ENCODE results near the gene RAB11FIP3. TPM values are rescaled to one million over a fixed set of nuclear protein-coding genes. Genes with fewer than 3 reads are reported as not detected.
A peak's percentile ranks its signal among the peaks of the same experiment; 100 is the strongest.
"Not testable (repeated sequence)": the region's sequence is repeated elsewhere in the genome, so short reads cannot be mapped to it uniquely, and the experiment has no call there.

Gene RAB11FIP3
- total and polyA plus RNA-seq, 7 experiments from 2014 or later, result 0.71 to 53.0 (median 43.3) TPM

DNA sequence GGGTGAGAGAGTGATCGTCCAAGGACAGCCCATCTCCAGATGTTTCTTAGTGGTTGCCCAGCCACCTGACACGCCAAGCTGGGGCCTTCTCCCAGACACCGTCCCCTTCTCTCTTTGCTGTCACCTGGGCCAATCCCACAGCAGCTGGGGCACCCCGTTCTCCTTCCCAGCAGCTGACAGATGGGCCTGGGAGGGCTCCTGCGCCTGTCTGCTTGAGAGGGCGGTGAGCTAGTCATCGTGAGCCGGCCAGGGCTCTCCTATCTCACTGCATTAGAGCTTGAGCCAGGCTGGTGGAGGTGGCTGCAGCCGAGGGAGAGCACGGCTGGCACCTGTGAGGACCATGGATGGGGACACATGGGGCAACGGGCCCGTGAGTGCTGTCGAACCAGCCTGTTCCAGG lies 41.2 kb downstream of the RAB11FIP3 start:
- CTCF ChIA-PET, result no interaction called here
- DNase-seq, result no peak
- H3K27me3 ChIP-seq (ENCODE audit: control insufficient read depth in 2 of 2, insufficient read depth in 2 of 2, low read length in 2 of 2), result no peaks in the 10 kb centered on the region
- peaks cover 0 to 28% (median 8%) of the 10 kb centered on the region in 5 donors for H3K36me3 Mint-ChIP-seq
- peaks cover 0 to 10% (median 3%) of the 10 kb centered on the region in 7 donors for H3K4me1 Mint-ChIP-seq
- no peak overlapping the region for H3K27ac ChIP-seq (ENCODE audit: low read depth, low read length)
- intact Hi-C loops (cut with micrococcal nuclease), result no loop called here
- H3K9me3 Mint-ChIP-seq, result no peaks in the 10 kb centered on the region
- peaks cover 0 to 24% (median 0%) of the 10 kb centered on the region in 3 experiments for H3K36me3 ChIP-seq (ENCODE audit: control insufficient read depth in 2 of 3, insufficient read depth in 3 of 3, low read length in 3 of 3)
- no peaks in the 10 kb centered on the region for H3K27me3 Mint-ChIP-seq
- no peak for ATAC-seq
- H3K4me3 Mint-ChIP-seq, result no peak overlapping the region
- no peaks in the 10 kb centered on the region for H3K4me1 ChIP-seq (ENCODE audit: control insufficient read depth in 2 of 2, insufficient read depth in 2 of 2, low read length in 2 of 2)
- H3K27ac Mint-ChIP-seq, result no peak overlapping the region
- H3K4me3 ChIP-seq (ENCODE audit: low read length), result no peak overlapping the region
- no peaks in the 10 kb centered on the region for H3K9me3 ChIP-seq (ENCODE audit: control insufficient read depth in 2 of 3, low read length in 3 of 3)
- POLR2A ChIA-PET, result no interaction called here

DNA sequence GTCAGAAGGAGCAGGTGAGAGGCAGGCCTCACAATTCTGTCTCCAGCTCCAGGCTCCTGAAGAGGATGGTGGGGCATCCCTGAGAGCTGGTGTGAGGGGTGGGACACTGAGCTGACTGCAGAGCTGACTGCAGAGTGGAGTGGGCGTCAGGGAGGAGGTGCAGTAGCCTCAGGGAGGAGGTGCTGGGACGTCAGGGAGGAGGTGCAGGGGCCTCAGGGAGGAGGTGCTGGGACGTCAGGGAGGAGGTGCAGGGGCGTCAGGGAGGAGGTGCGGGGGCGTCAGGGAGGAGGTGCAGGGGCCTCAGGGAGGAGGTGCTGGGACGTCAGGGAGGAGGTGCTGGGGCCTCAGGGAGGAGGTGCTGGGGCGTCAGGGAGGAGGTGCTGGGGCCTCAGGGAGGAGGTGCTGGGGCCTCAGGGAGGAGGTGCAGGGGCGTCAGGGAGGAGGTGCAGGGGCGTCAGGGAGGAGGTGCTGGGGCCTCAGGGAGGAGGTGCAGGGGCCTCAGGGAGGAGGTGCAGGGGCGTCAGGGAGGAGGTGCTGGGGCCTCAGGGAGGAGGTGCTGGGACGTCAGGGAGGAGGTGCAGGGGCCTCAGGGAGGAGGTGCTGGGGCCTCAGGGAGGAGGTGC lies 41.9 kb downstream of the RAB11FIP3 start:
- Mint-ChIP-seq H3K36me3 (peaks cover 0 to 22% (median 4%) of the 10 kb centered on the region in 5 donors), H3K27ac (peak overlapping the region in 1 of 9 donors; percentile 59)
- H3K27ac ChIP-seq (ENCODE audit: low read depth, low read length); DNase-seq; H3K27me3 Mint-ChIP-seq; H3K4me3 ChIP-seq (ENCODE audit: low read length); H3K27me3 ChIP-seq (ENCODE audit: control insufficient read depth in 2 of 2, insufficient read depth in 2 of 2, low read length in 2 of 2); CTCF ChIA-PET; H3K9me3 ChIP-seq (ENCODE audit: control insufficient read depth in 2 of 3, low read length in 3 of 3); H3K9me3 Mint-ChIP-seq; ATAC-seq; POLR2A ChIA-PET; intact Hi-C loops (cut with micrococcal nuclease); H3K4me1 ChIP-seq (ENCODE audit: control insufficient read depth in 2 of 2, insufficient read depth in 2 of 2, low read length in 2 of 2); H3K4me3 Mint-ChIP-seq; H3K4me1 Mint-ChIP-seq: not testable (repeated sequence)
- peaks cover 0 to 20% (median 0%) of the 10 kb centered on the region in 3 experiments for H3K36me3 ChIP-seq (ENCODE audit: control insufficient read depth in 2 of 3, insufficient read depth in 3 of 3, low read length in 3 of 3)

DNA sequence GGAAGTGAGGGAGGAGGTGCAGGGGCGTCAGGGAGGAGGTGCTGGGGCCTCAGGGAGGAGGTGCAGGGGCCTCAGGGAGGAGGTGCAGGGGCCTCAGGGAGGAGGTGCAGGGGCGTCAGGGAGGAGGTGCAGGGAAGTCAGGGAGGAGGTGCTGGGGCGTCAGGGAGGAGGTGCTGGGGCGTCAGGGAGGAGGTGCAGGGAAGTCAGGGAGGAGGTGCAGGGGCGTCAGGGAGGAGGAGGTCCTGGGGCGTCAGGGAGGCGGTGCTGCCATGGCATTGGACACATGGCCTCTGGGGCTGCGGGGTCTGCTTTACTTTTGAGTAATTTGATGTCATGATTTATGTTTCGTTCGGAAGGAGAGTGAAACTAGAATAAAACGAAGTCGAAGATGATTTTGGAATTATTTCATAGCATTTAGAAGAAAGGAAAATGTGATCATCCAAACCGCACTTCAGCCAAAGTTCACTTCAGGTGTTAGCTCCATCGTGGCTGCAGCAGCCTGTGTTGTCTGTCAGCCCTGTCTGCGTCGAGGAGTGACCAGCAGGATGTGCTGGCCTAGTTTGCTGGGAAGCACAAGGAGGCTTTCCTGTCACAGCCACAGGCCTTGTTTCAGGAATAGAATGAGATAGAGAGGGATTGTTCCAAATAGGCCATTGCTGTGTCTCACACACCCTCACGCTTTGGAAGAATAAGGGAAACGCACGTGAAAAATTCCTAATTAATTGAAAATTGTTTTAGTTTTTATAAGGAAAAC lies 42.8 kb downstream of the RAB11FIP3 start:
- Mint-ChIP-seq H3K4me1 (peaks cover 0 to 8% (median 0%) of the 10 kb centered on the region in 7 donors), H3K27me3 (no peaks in the 10 kb centered on the region), H3K27ac (no peak overlapping the region), H3K9me3 (no peaks in the 10 kb centered on the region), H3K4me3 (no peak overlapping the region), H3K36me3 (peaks cover 0 to 15% (median 0%) of the 10 kb centered on the region in 5 donors)
- DNase-seq (no peak), ATAC-seq (no peak)
- ChIA-PET CTCF (no interaction called here), POLR2A (no interaction called here)
- H3K36me3 ChIP-seq (ENCODE audit: control insufficient read depth in 2 of 3, insufficient read depth in 3 of 3, low read length in 3 of 3), result peaks cover 0 to 11% (median 0%) of the 10 kb centered on the region in 3 experiments
- no peaks in the 10 kb centered on the region for H3K4me1 ChIP-seq (ENCODE audit: control insufficient read depth in 2 of 2, insufficient read depth in 2 of 2, low read length in 2 of 2)
- H3K4me3 ChIP-seq (ENCODE audit: low read length), result no peak overlapping the region
- H3K9me3 ChIP-seq (ENCODE audit: control insufficient read depth in 2 of 3, low read length in 3 of 3), result no peaks in the 10 kb centered on the region
- H3K27me3 ChIP-seq (ENCODE audit: control insufficient read depth in 2 of 2, insufficient read depth in 2 of 2, low read length in 2 of 2), result no peaks in the 10 kb centered on the region
- intact Hi-C loops (cut with micrococcal nuclease), result no loop called here
- no peak overlapping the region for H3K27ac ChIP-seq (ENCODE audit: low read depth, low read length)

GRCh38 chr16:469459-469858 lies 44.0 kb downstream of the RAB11FIP3 start:
- not testable (repeated sequence) for H3K4me1 Mint-ChIP-seq

DNA sequence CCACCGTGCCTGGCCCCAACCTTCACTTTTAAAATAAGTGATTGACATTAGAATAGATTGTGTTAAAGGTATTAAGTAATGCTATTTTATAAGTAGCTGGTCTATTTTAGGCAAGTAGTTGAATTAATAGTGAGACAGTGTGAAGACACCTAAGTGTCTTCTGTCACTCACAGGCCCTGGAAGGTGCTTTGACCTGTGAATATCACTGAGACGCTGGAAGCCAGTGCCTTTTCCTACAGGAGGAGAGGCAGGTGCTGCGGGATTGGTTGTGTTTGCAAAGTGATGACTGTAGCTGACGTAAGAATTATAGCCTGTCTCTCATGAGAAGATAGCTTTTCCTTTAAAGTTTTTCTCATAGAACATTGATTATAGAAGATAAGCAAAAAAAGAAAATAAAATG lies 45.0 kb downstream of the RAB11FIP3 start:
- H3K9me3 ChIP-seq (ENCODE audit: control insufficient read depth in 2 of 3, low read length in 3 of 3), result no peaks in the 10 kb centered on the region
- H3K4me1 Mint-ChIP-seq, result peaks cover 0 to 8% (median 0%) of the 10 kb centered on the region in 7 donors
- no peaks in the 10 kb centered on the region for H3K27me3 Mint-ChIP-seq
- no peak for ATAC-seq
- intact Hi-C loops (cut with micrococcal nuclease), result no loop called here
- no peaks in the 10 kb centered on the region for H3K4me1 ChIP-seq (ENCODE audit: control insufficient read depth in 2 of 2, insufficient read depth in 2 of 2, low read length in 2 of 2)
- H3K4me3 ChIP-seq (ENCODE audit: low read length), result no peak overlapping the region
- CTCF ChIA-PET, result interaction anchor here (0.6 kb wide), 1 partner anchor 425 kb away, joined by 3 read pairs; no protein-coding TSS in a partner anchor
- H3K27ac ChIP-seq (ENCODE audit: low read depth, low read length), result no peak overlapping the region
- no peak overlapping the region for H3K27ac Mint-ChIP-seq
- POLR2A ChIA-PET, result no interaction called here
- H3K27me3 ChIP-seq (ENCODE audit: control insufficient read depth in 2 of 2, insufficient read depth in 2 of 2, low read length in 2 of 2), result no peaks in the 10 kb centered on the region
- no peak for DNase-seq
- peaks cover 0 to 27% (median 0%) of the 10 kb centered on the region in 3 experiments for H3K36me3 ChIP-seq (ENCODE audit: control insufficient read depth in 2 of 3, insufficient read depth in 3 of 3, low read length in 3 of 3)
- H3K4me3 Mint-ChIP-seq, result no peak overlapping the region
- peaks cover 0 to 22% (median 0%) of the 10 kb centered on the region in 5 donors for H3K36me3 Mint-ChIP-seq
- H3K9me3 Mint-ChIP-seq, result no peaks in the 10 kb centered on the region

More at GRCh38 chr16:469459-469858, 44.0 kb downstream of the RAB11FIP3 start:
- H3K9me3 Mint-ChIP-seq; H3K27me3 Mint-ChIP-seq; DNase-seq; POLR2A ChIA-PET; H3K4me3 Mint-ChIP-seq; H3K4me3 ChIP-seq (ENCODE audit: low read length); H3K9me3 ChIP-seq (ENCODE audit: control insufficient read depth in 2 of 3, low read length in 3 of 3); ATAC-seq; H3K27ac ChIP-seq (ENCODE audit: low read depth, low read length); H3K27ac Mint-ChIP-seq; intact Hi-C loops (cut with micrococcal nuclease); H3K27me3 ChIP-seq (ENCODE audit: control insufficient read depth in 2 of 2, insufficient read depth in 2 of 2, low read length in 2 of 2); H3K4me1 ChIP-seq (ENCODE audit: control insufficient read depth in 2 of 2, insufficient read depth in 2 of 2, low read length in 2 of 2): not testable (repeated sequence)
- peaks cover 0 to 21% (median 0%) of the 10 kb centered on the region in 5 donors for H3K36me3 Mint-ChIP-seq
- CTCF ChIA-PET, result interaction anchor here (0.6 kb wide), 1 partner anchor 254 kb away, joined by 7 read pairs; no protein-coding TSS in a partner anchor
- H3K36me3 ChIP-seq (ENCODE audit: control insufficient read depth in 2 of 3, insufficient read depth in 3 of 3, low read length in 3 of 3), result peaks cover 0 to 19% (median 0%) of the 10 kb centered on the region in 3 experiments

DNA sequence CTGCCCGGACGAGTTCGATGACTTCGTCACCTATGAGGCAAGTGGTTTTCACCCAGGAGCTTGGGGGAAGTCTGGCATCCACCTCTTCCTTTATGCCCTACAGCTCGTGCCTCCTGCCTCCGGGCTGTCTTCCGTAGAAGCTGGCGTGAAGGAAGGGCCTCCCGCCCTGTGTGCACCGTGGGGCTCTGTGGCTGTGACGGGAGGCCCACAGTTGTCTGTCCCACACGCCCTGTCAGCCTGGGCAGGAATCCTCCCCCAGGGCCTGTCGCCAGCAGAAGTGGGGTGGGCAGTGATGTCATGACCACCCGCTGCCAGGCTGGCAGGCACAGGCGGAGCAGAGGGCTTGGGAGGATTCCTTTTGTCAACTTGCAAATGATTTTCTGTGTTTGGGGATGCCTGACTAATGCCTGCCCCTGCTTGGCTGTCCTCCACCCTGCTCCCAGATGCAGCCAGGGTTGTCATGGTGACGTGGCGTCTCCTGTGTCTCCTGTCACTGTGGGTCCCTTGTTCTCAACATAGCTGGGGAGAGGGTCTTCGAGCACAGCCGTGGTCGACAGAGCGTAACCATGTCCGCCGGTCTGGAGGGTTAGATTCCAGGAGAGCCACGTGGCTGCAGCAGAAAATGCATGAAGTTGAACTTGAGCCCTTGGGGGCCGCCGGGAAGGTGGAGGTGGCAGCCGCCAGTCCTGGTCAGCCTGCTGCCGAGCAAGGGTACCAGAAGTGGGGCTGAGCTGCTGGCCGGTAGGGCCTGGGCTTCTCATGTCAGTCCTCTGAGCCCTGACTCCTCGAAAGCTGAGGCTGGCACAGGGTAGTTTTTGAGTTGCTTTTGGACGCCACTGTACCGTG lies 46.1 kb downstream of the RAB11FIP3 start:
- intact Hi-C loops (cut with micrococcal nuclease), result no loop called here
- DNase-seq, result no peak
- Histone ChIP-seq H3K27ac (ENCODE audit: low read depth, low read length) (no peak overlapping the region), H3K36me3 (ENCODE audit: control insufficient read depth in 2 of 3, insufficient read depth in 3 of 3, low read length in 3 of 3) (peaks cover 0 to 29% (median 0%) of the 10 kb centered on the region in 3 experiments), H3K9me3 (ENCODE audit: control insufficient read depth in 2 of 3, low read length in 3 of 3) (no peaks in the 10 kb centered on the region), H3K27me3 (ENCODE audit: control insufficient read depth in 2 of 2, insufficient read depth in 2 of 2, low read length in 2 of 2) (no peaks in the 10 kb centered on the region), H3K4me1 (ENCODE audit: control insufficient read depth in 2 of 2, insufficient read depth in 2 of 2, low read length in 2 of 2) (no peaks in the 10 kb centered on the region), H3K4me3 (ENCODE audit: low read length) (no peak overlapping the region)
- Mint-ChIP-seq H3K4me3 (no peak overlapping the region), H3K27me3 (no peaks in the 10 kb centered on the region), H3K36me3 (peaks cover 0 to 22% (median 0%) of the 10 kb centered on the region in 5 donors), H3K4me1 (peaks cover 0 to 8% (median 0%) of the 10 kb centered on the region in 7 donors), H3K27ac (no peak overlapping the region), H3K9me3 (no peaks in the 10 kb centered on the region)
- ATAC-seq, result no peak
- ChIA-PET CTCF (no interaction called here), POLR2A (no interaction called here)
